Ascending aorta (tissue), 2 donors: ENCODE data around the gene CATSPERD. TPM values are rescaled to one million over a fixed set of nuclear protein-coding genes. Genes with fewer than 3 reads are reported as not detected.
A peak's percentile ranks its signal among the peaks of the same experiment; 100 is the strongest.

Experiments
- DNase-seq, 2 donors: peaks; one replicate each; pipeline ENCODE4 v3.0.0-alpha.2; 2019; ENCODE audit warnings: low spot score in 2 of 2
- H3K27ac ChIP-seq, 2 donors: fragments of 200-600 bp; sonication (generic); one replicate each; pipeline ENCODE4 v1.5.1; 2016 to 2017; ENCODE audit warnings: mild to moderate bottlenecking in 1 of 2
- H3K27me3 ChIP-seq: fragments of 200-600 bp; sonication (generic); one replicate; pipeline ENCODE4 v1.5.1; 2017
- H3K36me3 ChIP-seq, 2 donors: fragments of 200-600 bp; sonication (generic); one replicate each; pipeline ENCODE4 v1.5.1; 2016
- H3K4me1 ChIP-seq, 2 donors: fragments of 200-600 bp; sonication (generic); one replicate each; pipeline ENCODE4 v1.5.1; 2016 to 2017; ENCODE audit warnings: mild to moderate bottlenecking in 1 of 2
- H3K4me3 ChIP-seq, 2 donors: fragments of 200-600 bp; sonication (generic); one replicate each; pipeline ENCODE4 v1.5.1; 2016 to 2017; ENCODE audit warnings: mild to moderate bottlenecking in 1 of 2
- H3K9me3 ChIP-seq, 2 donors: fragments of 200-600 bp; sonication (generic); one replicate each; pipeline ENCODE4 v1.5.1; 2016
- intact Hi-C: fragments of 100-400 bp; cut with DNase I; formaldehyde crosslinking; loops from one replicate; pipeline ENCODE4 v1.15.1; 2023
- total RNA-seq: library from RNA; depleted of rRNA; stranded (reverse); fragments of >200 nt; gene quantifications from one replicate; pipeline ENCODE4 v1.1.0, GENCODE V29; 2016
- TF ChIP-seq, protein P1 (sequence below), 3 experiments: fragments of 200-600 bp in 2 of 3; fragments of 450-650 bp in 1 of 3; sonication (generic) in 2 of 3; IDR thresholded peaks; one replicate each; pipeline ENCODE4 v1.5.1; 2016 to 2019; ENCODE audit warnings: antibody characterized with exemption in 3 of 3, mild to moderate bottlenecking in 1 of 3, moderate library complexity in 1 of 3

CATSPERD gene
- total RNA-seq, 1 donor from 2014 or later: not detected

DNA sequence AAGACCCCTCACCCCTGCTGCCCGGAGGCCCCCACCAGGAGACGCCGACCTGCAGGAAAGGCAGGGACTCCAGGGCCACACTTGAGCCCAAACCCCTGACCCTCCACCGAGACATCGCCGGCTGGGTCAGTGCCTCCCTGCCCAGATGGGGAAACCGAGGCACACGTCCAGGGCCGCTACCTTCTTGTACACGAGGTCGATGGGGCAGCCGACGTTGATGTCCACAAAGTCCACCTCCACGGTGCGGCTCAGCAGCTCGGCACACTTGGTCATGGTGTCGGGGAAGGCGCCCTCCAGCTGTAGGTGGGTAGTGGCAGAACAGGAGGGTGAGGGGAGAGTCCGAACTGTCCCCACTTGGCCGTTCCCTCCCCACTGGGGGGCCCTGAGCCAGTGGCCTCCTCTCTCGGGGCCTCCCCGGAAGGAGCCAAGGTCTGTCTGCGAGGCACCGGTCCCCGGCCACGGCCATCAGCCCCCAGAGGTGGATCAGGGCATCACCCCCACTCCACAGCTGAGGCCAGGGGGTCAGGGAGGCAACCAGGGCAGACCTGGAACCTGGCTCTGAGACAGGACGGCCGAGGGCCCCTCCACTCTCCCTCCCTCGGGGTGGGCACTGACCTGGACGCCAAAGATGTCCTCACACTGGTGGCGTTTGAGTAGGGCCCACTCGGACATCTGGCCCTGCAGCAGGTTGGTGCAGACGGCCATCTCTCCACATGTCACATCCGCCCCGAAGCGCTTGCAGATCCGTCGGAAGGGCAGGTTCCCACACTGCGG lies 67.2 kb downstream of the CATSPERD start:
- TF ChIP-seq, protein P1, sequence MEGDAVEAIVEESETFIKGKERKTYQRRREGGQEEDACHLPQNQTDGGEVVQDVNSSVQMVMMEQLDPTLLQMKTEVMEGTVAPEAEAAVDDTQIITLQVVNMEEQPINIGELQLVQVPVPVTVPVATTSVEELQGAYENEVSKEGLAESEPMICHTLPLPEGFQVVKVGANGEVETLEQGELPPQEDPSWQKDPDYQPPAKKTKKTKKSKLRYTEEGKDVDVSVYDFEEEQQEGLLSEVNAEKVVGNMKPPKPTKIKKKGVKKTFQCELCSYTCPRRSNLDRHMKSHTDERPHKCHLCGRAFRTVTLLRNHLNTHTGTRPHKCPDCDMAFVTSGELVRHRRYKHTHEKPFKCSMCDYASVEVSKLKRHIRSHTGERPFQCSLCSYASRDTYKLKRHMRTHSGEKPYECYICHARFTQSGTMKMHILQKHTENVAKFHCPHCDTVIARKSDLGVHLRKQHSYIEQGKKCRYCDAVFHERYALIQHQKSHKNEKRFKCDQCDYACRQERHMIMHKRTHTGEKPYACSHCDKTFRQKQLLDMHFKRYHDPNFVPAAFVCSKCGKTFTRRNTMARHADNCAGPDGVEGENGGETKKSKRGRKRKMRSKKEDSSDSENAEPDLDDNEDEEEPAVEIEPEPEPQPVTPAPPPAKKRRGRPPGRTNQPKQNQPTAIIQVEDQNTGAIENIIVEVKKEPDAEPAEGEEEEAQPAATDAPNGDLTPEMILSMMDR (IDR thresholded peaks at IDR 0.05): no peak
- Histone ChIP-seq H3K36me3 (peaks cover 53 to 56% of the 10 kb centered on the region in 2 donors), H3K27ac (no peak overlapping the region), H3K9me3 (no peaks in the 10 kb centered on the region), H3K4me1 (peaks cover 3 to 5% of the 10 kb centered on the region in 2 donors), H3K4me3 (no peak overlapping the region), H3K27me3 (no peaks in the 10 kb centered on the region)
- no peak for DNase-seq
- intact Hi-C loops: loop anchor here (5.0 kb wide), 1 partner anchor 165 kb away; the partner anchor contains the start of genes SAFB and SAFB2

DNA sequence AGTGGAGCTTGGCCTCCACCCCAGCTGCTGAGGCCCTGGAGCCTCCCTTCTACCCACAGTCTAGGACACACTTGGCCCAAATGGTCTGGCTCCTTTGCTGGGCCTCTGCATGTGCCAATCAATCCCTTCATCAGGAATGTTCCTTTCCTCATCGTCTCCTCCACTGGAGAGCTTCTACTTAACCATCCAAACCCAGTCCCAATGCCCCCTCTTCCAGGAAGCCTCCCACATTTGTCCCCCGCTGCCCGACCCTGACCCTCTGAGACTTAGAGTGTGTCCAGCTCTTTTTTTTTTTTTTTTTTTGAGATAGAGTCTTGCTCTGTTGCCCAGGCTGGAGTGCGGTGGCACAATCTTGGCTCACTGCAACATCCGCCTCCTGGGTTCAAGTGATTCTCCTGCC lies 68.0 kb downstream of the CATSPERD start:
- intact Hi-C loops: loop anchor here (5.0 kb wide), 1 partner anchor 166 kb away; the partner anchor contains the start of genes SAFB and SAFB2

DNA sequence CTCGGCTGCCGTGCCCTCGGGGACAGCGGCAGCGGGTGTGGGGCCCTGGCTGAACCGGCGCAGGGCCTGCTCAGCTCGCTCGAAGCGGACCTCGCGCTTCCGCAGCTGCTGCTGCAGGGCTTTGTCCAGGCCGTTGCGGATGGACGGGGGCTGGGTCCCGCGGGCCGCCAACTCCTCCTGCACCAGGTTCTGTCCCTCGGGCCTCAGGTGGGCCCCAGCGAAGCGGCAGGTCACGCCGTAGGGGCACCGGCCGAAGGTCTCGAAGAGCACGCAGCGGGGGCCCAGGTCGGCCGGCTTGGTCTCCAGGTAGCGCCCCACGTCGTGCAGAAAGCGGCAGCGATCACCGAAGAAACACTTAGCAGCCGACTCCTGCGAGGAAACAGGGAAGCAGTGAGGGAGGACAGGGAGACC lies 68.9 kb downstream of the CATSPERD start:
- H3K9me3 ChIP-seq: no peaks in the 10 kb centered on the region
- no peak overlapping the region for H3K27ac ChIP-seq
- peaks cover 53 to 54% of the 10 kb centered on the region in 2 donors for H3K36me3 ChIP-seq
- intact Hi-C loops: loop anchor here (5.0 kb wide), 1 partner anchor 167 kb away; the partner anchor contains the start of genes SAFB and SAFB2
- H3K4me3 ChIP-seq: no peak overlapping the region
- TF ChIP-seq, protein P1 (IDR thresholded peaks at IDR 0.05): no peak
- DNase-seq: no peak
- H3K27me3 ChIP-seq: no peaks in the 10 kb centered on the region
- H3K4me1 ChIP-seq: peaks cover 3 to 5% of the 10 kb centered on the region in 2 donors

More for the DNA sequence above, 68.0 kb downstream of the CATSPERD start:
- no peak overlapping the region for H3K4me3 ChIP-seq
- DNase-seq: no peak
- no peaks in the 10 kb centered on the region for H3K27me3 ChIP-seq
- TF ChIP-seq, protein P1 (IDR thresholded peaks at IDR 0.05): no peak
- no peak overlapping the region for H3K27ac ChIP-seq
- H3K9me3 ChIP-seq: no peaks in the 10 kb centered on the region
- peaks cover 3 to 5% of the 10 kb centered on the region in 2 donors for H3K4me1 ChIP-seq
- H3K36me3 ChIP-seq: peaks cover 53 to 56% of the 10 kb centered on the region in 2 donors

DNA sequence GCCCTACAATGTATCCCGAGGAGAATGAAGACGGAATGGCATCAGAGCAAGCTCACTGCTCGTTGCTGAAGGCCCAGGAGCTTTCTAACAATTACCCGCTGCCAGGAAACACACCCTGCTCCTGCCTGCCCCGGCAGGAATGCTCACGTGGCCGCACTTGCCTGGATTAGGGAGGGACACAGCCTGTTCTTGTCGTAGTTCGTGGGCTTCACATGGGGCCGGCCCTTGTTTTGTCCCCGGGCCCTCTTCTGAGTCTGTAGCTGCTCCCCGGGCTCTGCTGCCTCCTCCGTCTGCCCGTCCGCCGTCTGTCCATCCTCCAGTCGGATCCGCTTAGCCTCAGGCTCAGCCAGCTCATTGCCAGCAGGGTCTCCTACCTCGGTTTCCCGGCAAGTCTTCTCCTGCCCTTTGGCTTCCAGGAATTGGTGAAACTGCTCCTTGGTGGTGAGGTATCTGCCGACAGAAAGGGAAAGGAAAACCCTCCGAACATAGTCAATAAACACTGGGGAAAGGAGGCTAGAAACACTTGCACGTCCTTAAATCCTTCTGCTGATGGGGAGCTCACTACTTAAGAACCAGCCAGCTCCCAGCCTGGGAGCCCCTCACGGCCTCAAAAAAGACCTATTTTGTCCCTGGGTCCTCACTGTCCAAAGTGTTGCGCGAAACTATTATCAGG lies 69.6 kb downstream of the CATSPERD start:
- DNase-seq: no peak
- H3K9me3 ChIP-seq: no peaks in the 10 kb centered on the region
- TF ChIP-seq, protein P1 (IDR thresholded peaks at IDR 0.05): no peak
- no peaks in the 10 kb centered on the region for H3K27me3 ChIP-seq
- H3K27ac ChIP-seq: peak overlapping the region; percentile 86 to 97
- peaks cover 3 to 5% of the 10 kb centered on the region in 2 donors for H3K4me1 ChIP-seq
- H3K4me3 ChIP-seq: peak overlapping the region; percentile 63 to 77
- intact Hi-C loops: loop anchor here (1.0 to 5.0 kb wide), 4 partner anchors 69 to 168 kb away; partner anchors contain the start of genes CATSPERD, LONP1, SAFB and SAFB2
- peaks cover 47% of the 10 kb centered on the region in 2 donors for H3K36me3 ChIP-seq

DNA sequence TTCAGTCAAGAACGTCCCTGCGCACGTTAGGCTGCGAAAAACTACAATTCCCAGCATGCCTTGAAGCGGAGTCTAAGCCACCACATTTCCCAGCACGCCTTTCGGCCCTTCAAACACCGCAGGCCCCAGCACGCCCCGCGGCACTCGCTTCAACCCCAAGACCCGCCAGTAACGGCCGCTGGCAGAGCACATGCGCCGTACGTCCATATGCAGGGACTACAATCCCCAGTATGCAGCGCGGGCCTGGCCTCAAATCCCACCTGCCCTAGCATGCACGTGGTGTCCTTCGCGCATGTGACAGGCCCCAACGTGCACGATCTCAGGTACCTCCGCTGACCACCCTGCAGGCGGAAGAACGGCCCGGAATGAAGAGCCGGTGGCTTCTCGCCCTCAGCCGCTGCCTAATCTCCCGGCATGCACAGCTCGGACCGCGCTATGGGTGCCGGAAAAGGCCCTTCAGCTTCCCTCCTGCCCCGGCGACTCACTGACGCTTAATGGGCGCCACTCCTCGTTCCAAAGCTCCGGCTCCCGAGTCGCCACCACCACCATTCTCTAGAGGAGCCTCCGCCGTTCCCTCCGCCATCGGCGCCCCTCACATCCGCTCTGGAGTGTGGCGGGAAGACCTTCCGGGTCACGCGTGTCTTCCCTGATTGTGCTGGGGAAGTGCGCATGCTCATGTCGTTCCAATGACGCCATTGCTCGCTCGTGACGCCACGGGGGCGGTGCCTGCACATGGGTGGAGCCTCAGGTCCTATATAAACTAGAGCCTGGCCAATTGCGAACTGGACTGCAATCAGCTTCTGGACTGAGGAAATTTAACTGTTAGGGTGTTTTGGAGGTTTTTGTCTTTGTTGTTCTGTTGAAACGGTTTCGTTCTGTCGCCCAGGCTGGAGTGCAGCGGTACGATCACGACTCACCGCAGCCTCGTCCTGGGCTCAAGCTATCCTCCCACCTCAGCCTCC lies 70.4 kb downstream of the CATSPERD start, which contains the start of gene DUS3L:
TSS of gene DUS3L (minus strand) at position 605 of the 962 bp plus-strand sequence. CDS start at position 583, 22 bp downstream.
- Histone ChIP-seq H3K27me3 (no peaks in the 10 kb centered on the region), H3K36me3 (peaks cover 39% of the 10 kb centered on the region in 2 donors), H3K4me3 (peak within 1 kb of the TSS; percentile 63 to 77), H3K9me3 (no peaks in the 10 kb centered on the region), H3K4me1 (peaks cover 3 to 5% of the 10 kb centered on the region in 2 donors), H3K27ac (peak within 1 kb of the TSS; percentile 86 to 97)
- intact Hi-C loops: loop anchor here (1.0 to 2.0 kb wide), 3 partner anchors 70 to 113 kb away; partner anchors contain the start of genes CATSPERD, LONP1 and VMAC
- TF ChIP-seq, protein P1 (IDR thresholded peaks at IDR 0.05): no peak
- DNase-seq: peak; percentile 89 to 99
